GM23338 (cell line): ENCODE results near the gene SLC4A4. TPM values are rescaled to one million over a fixed set of nuclear protein-coding genes. Genes with fewer than 3 reads are reported as not detected.

Experiments used
- ATAC-seq: fragments of 200-7000 bp; cut with Tn5 transposase; 3 replicates; pipeline ENCODE4 v1.9.1; 2020
- DNase-seq: peaks from one replicate; pipeline ENCODE4 v3.0.0-alpha.2; 2015; ENCODE audit warnings: low spot score
- H2AFZ ChIP-seq: fragments of 200-600 bp; sonication (generic); 2 replicates; pipeline ENCODE4 v1.8.0; 2016; ENCODE audit warnings: antibody characterized with exemption, mild to moderate bottlenecking, moderate library complexity
- H3F3A ChIP-seq: fragments of 200-600 bp; sonication (generic); replicated peaks from 2 replicates; pipeline ENCODE4 v1.8.0; 2017; ENCODE audit warnings: antibody characterized with exemption, mixed run types, low read depth
- H3K27ac ChIP-seq: fragments of 200-600 bp; sonication (generic); 2 replicates; pipeline ENCODE4 v1.6.1; 2016; ENCODE audit warnings: low read depth
- H3K27me3 ChIP-seq: fragments of 200-600 bp; sonication (generic); 2 replicates; pipeline ENCODE4 v1.8.0; 2016; ENCODE audit warnings: mild to moderate bottlenecking, mixed run types, moderate library complexity; ENCODE audit not compliant: insufficient read depth
- H3K36me3 ChIP-seq: fragments of 200-600 bp; sonication (generic); 2 replicates; pipeline ENCODE4 v1.8.0; 2016; ENCODE audit warnings: mild to moderate bottlenecking; ENCODE audit not compliant: insufficient read depth
- H3K4me1 ChIP-seq: fragments of 200-600 bp; sonication (generic); 2 replicates; pipeline ENCODE4 v1.8.0; 2016; ENCODE audit warnings: mild to moderate bottlenecking, moderate library complexity; ENCODE audit not compliant: insufficient read depth
- H3K4me2 ChIP-seq: fragments of 200-600 bp; sonication (generic); 2 replicates; pipeline ENCODE4 v1.7.1; 2017; ENCODE audit warnings: mixed run types
- H3K4me3 ChIP-seq: fragments of 200-600 bp; sonication (generic); 2 replicates; pipeline ENCODE4 v1.6.1; 2016; ENCODE audit warnings: mixed run types
- H3K79me2 ChIP-seq: fragments of 200-600 bp; sonication (generic); replicated peaks from 2 replicates; pipeline ENCODE4 v1.8.0; 2017; ENCODE audit warnings: mild to moderate bottlenecking; ENCODE audit not compliant: insufficient read depth
- H3K9me2 ChIP-seq: fragments of 200-600 bp; sonication (generic); 2 replicates; pipeline ENCODE4 v1.8.0; 2017; ENCODE audit not compliant: insufficient read depth
- H4K20me1 ChIP-seq: fragments of 200-600 bp; sonication (generic); replicated peaks from 2 replicates; pipeline ENCODE4 v1.8.0; 2017; ENCODE audit warnings: mild to moderate bottlenecking; ENCODE audit not compliant: insufficient read depth
- H3K27ac Mint-ChIP-seq: 2 replicates; pipeline ENCODE4 v1.8.0; 2020; ENCODE audit warnings: inconsistent platforms, mild to moderate bottlenecking, moderate library complexity, mixed read lengths
- H3K27me3 Mint-ChIP-seq: 3 replicates; pipeline ENCODE4 v1.8.0; 2022; ENCODE audit warnings: low read depth, mild to moderate bottlenecking, moderate library complexity, mixed read lengths, inconsistent platforms; ENCODE audit not compliant: insufficient read depth, poor library complexity
- H3K36me3 Mint-ChIP-seq: 3 replicates; pipeline ENCODE4 v1.8.0; 2021; ENCODE audit warnings: low read depth, mild to moderate bottlenecking, inconsistent platforms, moderate library complexity, mixed read lengths
- H3K4me1 Mint-ChIP-seq: 3 replicates; pipeline ENCODE4 v1.8.0; 2020; ENCODE audit warnings: mild to moderate bottlenecking, inconsistent platforms, mixed read lengths
- H3K4me3 Mint-ChIP-seq: 3 replicates; pipeline ENCODE4 v1.8.0; 2021; ENCODE audit warnings: moderate library complexity, mild to moderate bottlenecking, inconsistent platforms, mixed read lengths
- H3K9me3 Mint-ChIP-seq: 3 replicates; pipeline ENCODE4 v1.8.0; 2020; ENCODE audit warnings: moderate library complexity, mild to moderate bottlenecking, inconsistent platforms, mixed read lengths
- CREB1 ChIP-seq: fragments of 250-450 bp; sonication (Bioruptor Pico); IDR thresholded peaks from 2 replicates; pipeline ENCODE4 v1.5.0; 2020; ENCODE audit warnings: low read depth, mild to moderate bottlenecking, moderate library complexity
- CTCF ChIP-seq, 2 experiments: fragments of 200-600 bp in 1 of 2; sonication (generic) in 1 of 2; conservative IDR thresholded peaks; 2 replicates each; pipeline versions ENCODE4 v1.5.1 to v1.6.1; 2016 to 2017; ENCODE audit warnings: antibody characterized with exemption in 2 of 2, low read depth in 2 of 2, mild to moderate bottlenecking in 2 of 2, moderate library complexity in 1 of 2
- ETS1 ChIP-seq: IDR thresholded peaks from 2 replicates; pipeline ENCODE4 v1.6.1; 2016; ENCODE audit warnings: antibody characterized with exemption
- EZH2 ChIP-seq: fragments of 200-600 bp; sonication (generic); IDR thresholded peaks from one replicate; pipeline ENCODE4 v1.8.0; 2017; ENCODE audit warnings: antibody characterized with exemption, mild to moderate bottlenecking, low read depth; ENCODE audit not compliant: unreplicated experiment
- EZH2phosphoT487 ChIP-seq: fragments of 200-600 bp; sonication (generic); IDR thresholded peaks from one replicate; pipeline ENCODE4 v1.8.1; 2018; ENCODE audit warnings: antibody characterized with exemption; ENCODE audit not compliant: unreplicated experiment
- JUNB ChIP-seq: IDR thresholded peaks from one replicate; pipeline ENCODE4 v1.6.1; 2016; ENCODE audit warnings: antibody characterized with exemption; ENCODE audit not compliant: unreplicated experiment
- NANOG ChIP-seq: IDR thresholded peaks from 2 replicates; pipeline ENCODE4 v1.6.1; 2016; ENCODE audit warnings: antibody characterized with exemption, borderline replicate concordance
- POLR2AphosphoS5 ChIP-seq: IDR thresholded peaks from 2 replicates; pipeline ENCODE4 v1.6.1; 2016; ENCODE audit warnings: antibody characterized with exemption, low read depth
- REST ChIP-seq: IDR thresholded peaks from one replicate; pipeline ENCODE4 v1.6.1; 2018; ENCODE audit warnings: antibody characterized with exemption; ENCODE audit not compliant: unreplicated experiment
- STAT1 ChIP-seq: IDR thresholded peaks from one replicate; pipeline ENCODE4 v1.6.1; 2016; ENCODE audit warnings: antibody characterized with exemption; ENCODE audit not compliant: unreplicated experiment
- ZNF114 ChIP-seq: fragments of 250-450 bp; sonication (Bioruptor Pico); IDR thresholded peaks from 2 replicates; pipeline ENCODE4 v1.5.0; 2020; ENCODE audit warnings: mild to moderate bottlenecking, moderate library complexity
- ZNF331 ChIP-seq: fragments of 250-450 bp; sonication (Bioruptor Pico); IDR thresholded peaks from 2 replicates; pipeline ENCODE4 v1.5.0; 2020; ENCODE audit warnings: low read depth, mild to moderate bottlenecking, moderate library complexity
- ZNF462 ChIP-seq: fragments of 250-450 bp; sonication (Bioruptor Pico); IDR thresholded peaks from 2 replicates; pipeline ENCODE4 v1.5.0; 2020; ENCODE audit warnings: mild to moderate bottlenecking, moderate library complexity
- polyA plus RNA-seq: library from polyadenylated mRNA; unstranded; fragments of >200 nt; fragmentation: Nextera tagmentation; extraction: Ambion mirVana; gene quantifications from 2 replicates; pipeline ENCODE4 v1.2.1, GENCODE V29; 2016
- total RNA-seq: library from RNA; depleted of rRNA; stranded (reverse); fragments of >200 nt; shearing (Covaris generic); gene quantifications from 2 replicates; pipeline ENCODE4 v1.2.3, GENCODE V29; 2014

SLC4A4 gene
- total and polyA plus RNA-seq, 2 experiments from 2014 or later = 1.0 to 1.5 TPM

GRCh38 chr4:71334465-71334882, 4.3 kb upstream of the SLC4A4 start:
- H3K4me3 Mint-ChIP-seq = no peak overlapping the region
- 0 out of 2 replicates have a peak, but pooled peaks cover 3% of the 10 kb centered on the region for H3K9me2 ChIP-seq
- no peaks in the 10 kb centered on the region for H3K36me3 ChIP-seq
- H3K27ac Mint-ChIP-seq = no peak overlapping the region
- H3K9me3 Mint-ChIP-seq = peaks cover 3% of the 10 kb centered on the region; the same call in 1 of the 3 replicates
- H3K4me1 Mint-ChIP-seq = no peaks in the 10 kb centered on the region
- no peak overlapping the region for H2AFZ ChIP-seq
- H3K27me3 ChIP-seq = no peaks in the 10 kb centered on the region
- no peaks in the 10 kb centered on the region for H3K27me3 Mint-ChIP-seq
- H3K4me1 ChIP-seq = no peaks in the 10 kb centered on the region
- no peak overlapping the region for H3K4me2 ChIP-seq
- TF ChIP-seq REST (no peak), CTCF (conservative IDR thresholded peaks at IDR 0.05; ENCODE audit: low read depth in 2 of 2) (no peak), JUNB (no peak), NANOG (no peak), ZNF331 (no peak), ZNF114 (CRISPR knock-in tag) (no peak), ETS1 (no peak), STAT1 (no peak), POLR2AphosphoS5 (no peak), EZH2phosphoT487 (no peak), EZH2 (no peak), ZNF462 (CRISPR knock-in tag) (no peak), CREB1 (no peak)
- H3F3A ChIP-seq = no peaks in the 10 kb centered on the region
- H3K36me3 Mint-ChIP-seq = no peaks in the 10 kb centered on the region
- no peak for DNase-seq
- H3K27ac ChIP-seq = no peak overlapping the region
- H3K4me3 ChIP-seq = no peak overlapping the region
- H4K20me1 ChIP-seq = no peaks in the 10 kb centered on the region
- H3K79me2 ChIP-seq = no peaks in the 10 kb centered on the region
- ATAC-seq = no peak
